ENCODE data around the gene GAD2.

GRCh38 chr10:26214004-26214403 is 2.6 kb upstream of the GAD2 start:
- no peak for TF ChIP-seq POLR2A (IDR thresholded peaks at IDR 0.05; ENCODE audit: low read length)
- TF ChIP-seq GATA1 (IDR thresholded peaks at IDR 0.05; ENCODE audit: low read depth, low read length): no peak

All from erythroblast (primary cell).